ENCODE data around the gene POLR2E. TPM values are rescaled to one million over a fixed set of nuclear protein-coding genes. Genes with fewer than 3 reads are reported as not detected.

Gene POLR2E
- total and polyA plus RNA-seq, 2 experiments from 2014 or later, result 371 to 487 TPM

GRCh38 chr19:1104311-1105007, 9.3 kb upstream of the POLR2E start:
- DNase-seq (ENCODE audit: low read depth in 1 of 2, low spot score in 1 of 2), result peak; percentile 80 to 90
- Histone ChIP-seq H3K27me3 (no peaks in the 10 kb centered on the region), H3K36me3 (peaks cover 10% of the 10 kb centered on the region)

GRCh38 chr19:1103708-1104310, 8.6 kb upstream of the POLR2E start, which contains the start of gene GPX4:
GPX4 (plus strand) TSS chr19:1103994; CDS start chr19:1104044, 50 bp downstream.
- Histone ChIP-seq H3K4me1 (ENCODE audit: low read depth) (peaks cover 28% of the 10 kb centered on the region), H3K27ac (peak within 1 kb of the TSS; percentile 97), H3K36me3 (peaks cover 10% of the 10 kb centered on the region), H3K4me3 (peak within 1 kb of the TSS; percentile 97), H3K9me3 (ENCODE audit: low read depth) (no peaks in the 10 kb centered on the region), H3K27me3 (no peaks in the 10 kb centered on the region)
- no peak for TF ChIP-seq CTCF (IDR thresholded peaks at IDR 0.05; ENCODE audit: low read depth, low read length)
- peak; percentile 100 for DNase-seq (ENCODE audit: low read depth in 1 of 2, low spot score in 1 of 2)

More at GRCh38 chr19:1104311-1105007, 9.3 kb upstream of the POLR2E start:
- Histone ChIP-seq H3K4me3 (peak overlapping the region; percentile 97), H3K27ac (peak overlapping the region; percentile 97), H3K4me1 (ENCODE audit: low read depth) (peaks cover 28% of the 10 kb centered on the region), H3K9me3 (ENCODE audit: low read depth) (no peaks in the 10 kb centered on the region)
- TF ChIP-seq CTCF (IDR thresholded peaks at IDR 0.05; ENCODE audit: low read depth, low read length), result no peak

DNA sequence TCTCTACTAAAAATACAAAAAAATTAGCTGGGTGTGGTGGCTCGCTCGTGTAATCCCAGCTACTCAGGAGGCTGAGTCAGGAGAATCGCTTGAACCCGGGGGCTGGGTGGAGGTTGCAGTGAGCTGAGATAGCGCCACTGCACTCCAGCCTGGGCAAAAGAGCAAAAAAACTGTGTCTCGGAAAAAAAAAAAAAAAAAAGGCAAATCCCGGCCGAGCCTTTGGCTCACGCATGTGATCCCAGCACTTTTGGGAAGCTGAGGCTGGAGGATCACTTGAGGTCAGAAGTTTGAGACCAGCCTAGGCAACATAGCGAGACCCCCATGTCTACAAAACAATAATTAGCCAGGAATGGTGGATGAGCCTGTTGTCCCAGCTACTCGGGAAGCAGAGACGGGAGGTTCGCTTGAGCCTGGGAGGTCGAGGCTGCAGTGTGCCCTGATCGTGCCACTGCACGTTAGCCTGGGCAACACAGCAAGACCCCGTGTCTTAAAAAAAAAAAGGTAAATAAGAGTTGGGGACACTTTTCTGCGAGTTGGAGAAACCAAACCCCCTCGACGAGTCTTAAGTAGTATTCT, 8.0 kb upstream of the POLR2E start:
- peaks cover 10% of the 10 kb centered on the region for H3K36me3 ChIP-seq
- peak in 1 of 2 donors; percentile 38 for DNase-seq (ENCODE audit: low read depth in 1 of 2, low spot score in 1 of 2)

GRCh38 chr19:1102407-1103131, 7.4 kb upstream of the POLR2E start:
- DNase-seq (ENCODE audit: low read depth in 1 of 2, low spot score in 1 of 2), result peak in 1 of 2 donors; percentile 99
- no peak overlapping the region for H3K4me3 ChIP-seq

More for the DNA sequence above, 8.0 kb upstream of the POLR2E start:
- no peaks in the 10 kb centered on the region for H3K27me3 ChIP-seq
- H3K4me3 ChIP-seq, result peak overlapping the region; percentile 4
- no peaks in the 10 kb centered on the region for H3K9me3 ChIP-seq (ENCODE audit: low read depth)
- H3K27ac ChIP-seq, result peak overlapping the region; percentile 92
- peaks cover 28% of the 10 kb centered on the region for H3K4me1 ChIP-seq (ENCODE audit: low read depth)
- no peak for TF ChIP-seq CTCF (IDR thresholded peaks at IDR 0.05; ENCODE audit: low read depth, low read length)

More at GRCh38 chr19:1102407-1103131, 7.4 kb upstream of the POLR2E start:
- Histone ChIP-seq H3K27me3 (no peaks in the 10 kb centered on the region), H3K4me1 (ENCODE audit: low read depth) (peaks cover 28% of the 10 kb centered on the region), H3K9me3 (ENCODE audit: low read depth) (no peaks in the 10 kb centered on the region), H3K36me3 (peaks cover 10% of the 10 kb centered on the region), H3K27ac (peak overlapping the region; percentile 92)
- no peak for TF ChIP-seq CTCF (IDR thresholded peaks at IDR 0.05; ENCODE audit: low read depth, low read length)

All from cardiac muscle cell (in vitro differentiated cells and primary cell).